Caco-2 (cell line): ENCODE results near the gene DMRT1. TPM values are rescaled to one million over a fixed set of nuclear protein-coding genes. Genes with fewer than 3 reads are reported as not detected.

Source experiments
- BruUV-seq: library from RNA; stranded (reverse); fragments of 400-500 nt; replicated peaks from 2 replicates; lab custom pipeline; 2021; lab: Mats Ljungman, UMichigan
- CTCF ChIA-PET: fragments of 300-600 bp; sonication (Branson Sonifier 250); formaldehyde crosslinking; loops from one replicate; lab custom pipeline; 2022; ENCODE audit warnings: antibody characterized with exemption; lab: Charles Lee
- POLR2A ChIA-PET: fragments of 300-600 bp; sonication (Branson Sonifier 250); formaldehyde crosslinking; loops from one replicate; lab custom pipeline; 2022; ENCODE audit warnings: antibody characterized with exemption; lab: Charles Lee
- DNase-seq, 2 experiments: peaks; one replicate each; pipeline versions ENCODE4 v3.0.0 to v3.0.0-alpha.2; 2020 to 2022
- H3K27me3 ChIP-seq: replicated peaks from 2 replicates; pipeline ENCODE4 v1.6.0; 2011; ENCODE audit warnings: low read length; ENCODE audit not compliant: control insufficient read depth, insufficient read depth
- H3K36me3 ChIP-seq: 2 replicates; pipeline ENCODE4 v1.5.1; 2011; ENCODE audit warnings: low read length; ENCODE audit not compliant: control insufficient read depth, insufficient read depth
- H3K4me1 ChIP-seq: fragments of 250-450 bp; sonication (Bioruptor Pico); 2 replicates; pipeline ENCODE4 v1.5.1; 2020; ENCODE audit warnings: mild to moderate bottlenecking
- H3K4me3 ChIP-seq: 2 replicates; pipeline ENCODE4 v1.5.1; 2011; ENCODE audit warnings: low read depth, mild to moderate bottlenecking, control low read depth, low read length
- H3K9me3 ChIP-seq: fragments of 250-450 bp; sonication (Bioruptor Pico); 2 replicates; pipeline ENCODE4 v1.5.1; 2020; ENCODE audit warnings: mild to moderate bottlenecking, moderate library complexity
- H3K27ac Mint-ChIP-seq: one replicate; pipeline ENCODE4 v1.8.0; 2022; ENCODE audit warnings: mixed read lengths; ENCODE audit not compliant: unreplicated experiment
- H3K27me3 Mint-ChIP-seq: one replicate; pipeline ENCODE4 v1.8.0; 2022; ENCODE audit warnings: mixed read lengths; ENCODE audit not compliant: insufficient read depth, unreplicated experiment
- H3K36me3 Mint-ChIP-seq: one replicate; pipeline ENCODE4 v1.8.0; 2022; ENCODE audit warnings: mild to moderate bottlenecking, mixed read lengths; ENCODE audit not compliant: insufficient read depth, unreplicated experiment
- H3K4me1 Mint-ChIP-seq: one replicate; pipeline ENCODE4 v1.8.0; 2022; ENCODE audit warnings: low read depth, mixed read lengths; ENCODE audit not compliant: unreplicated experiment
- H3K4me3 Mint-ChIP-seq: one replicate; pipeline ENCODE4 v1.8.0; 2022; ENCODE audit warnings: mild to moderate bottlenecking, moderate library complexity, mixed read lengths; ENCODE audit not compliant: unreplicated experiment
- H3K9me3 Mint-ChIP-seq: one replicate; pipeline ENCODE4 v1.8.0; 2022; ENCODE audit warnings: mixed read lengths; ENCODE audit not compliant: unreplicated experiment
- CTCF ChIP-seq, 2 experiments: fragments of 200-600 bp in 1 of 2; IDR thresholded peaks; 1 replicate in 1 of 2; 2 replicates in 1 of 2; pipeline versions ENCODE4 v1.5.1 to v1.8.0; 2011 to 2022; ENCODE audit warnings: antibody characterized with exemption in 1 of 2, control low read depth in 1 of 2, inconsistent platforms in 1 of 2, low read depth in 1 of 2, low read length in 1 of 2, mild to moderate bottlenecking in 1 of 2, moderate library complexity in 1 of 2; ENCODE audit not compliant: insufficient read depth in 1 of 2, severe bottlenecking in 1 of 2, unreplicated experiment in 1 of 2
- intact Hi-C: fragments of 100-400 bp; cut with micrococcal nuclease; formaldehyde crosslinking; loops from one replicate; pipeline ENCODE4 v1.10.0; 2022; ENCODE audit not compliant: unreplicated experiment
- total RNA-seq: library from RNA; stranded (reverse); gene quantifications from 2 replicates; pipeline ENCODE4 v1.2.3, GENCODE V29; 2022

DMRT1 gene
- total RNA-seq, 1 experiment from 2014 or later = not detected

- Histone ChIP-seq H3K4me3 (no peak overlapping the region), H3K9me3 (no peaks in the 10 kb centered on the region), H3K27me3 (no peaks in the 10 kb centered on the region), H3K36me3 (no peaks in the 10 kb centered on the region), H3K4me1 (no peaks in the 10 kb centered on the region)
- no peaks in the 10 kb centered on the region for H3K4me1 Mint-ChIP-seq
- no peak overlapping the region for H3K27ac Mint-ChIP-seq
- ChIA-PET POLR2A (no interaction called here), CTCF (no interaction called here)
- H3K9me3 Mint-ChIP-seq = no peaks in the 10 kb centered on the region
- peaks cover 13% of the 10 kb centered on the region for H3K27me3 Mint-ChIP-seq
- intact Hi-C loops = no loop called here
- no peaks in the 10 kb centered on the region for H3K36me3 Mint-ChIP-seq
- H3K4me3 Mint-ChIP-seq = no peak overlapping the region
- BruUV-seq = no TSS peak
- no peak for DNase-seq
- TF ChIP-seq CTCF (IDR thresholded peaks at IDR 0.05; ENCODE audit: insufficient read depth in 1 of 2, low read depth in 1 of 2, low read length in 1 of 2, severe bottlenecking in 1 of 2, unreplicated experiment in 1 of 2) = no peak
Measured at GRCh38 chr9:959105-959504, 117.6 kb downstream of the DMRT1 start.

- TF ChIP-seq CTCF (IDR thresholded peaks at IDR 0.05; ENCODE audit: insufficient read depth in 1 of 2, low read depth in 1 of 2, low read length in 1 of 2, severe bottlenecking in 1 of 2, unreplicated experiment in 1 of 2) = no peak
- Mint-ChIP-seq H3K27ac (no peak overlapping the region), H3K9me3 (no peaks in the 10 kb centered on the region), H3K4me3 (no peak overlapping the region), H3K36me3 (no peaks in the 10 kb centered on the region), H3K4me1 (no peaks in the 10 kb centered on the region), H3K27me3 (peaks cover 16% of the 10 kb centered on the region)
- no peaks in the 10 kb centered on the region for H3K4me1 ChIP-seq
- H3K27me3 ChIP-seq = no peaks in the 10 kb centered on the region
- ChIA-PET CTCF (no interaction called here), POLR2A (no interaction called here)
- no peak for DNase-seq
- H3K4me3 ChIP-seq = no peak overlapping the region
- BruUV-seq = no TSS peak
- H3K9me3 ChIP-seq = no peaks in the 10 kb centered on the region
- intact Hi-C loops = no loop called here
- no peaks in the 10 kb centered on the region for H3K36me3 ChIP-seq
Measured at GRCh38 chr9:959914-960313, 118.4 kb downstream of the DMRT1 start.

GRCh38 chr9:962023-962422 is 120.5 kb downstream of the DMRT1 start:
- no TSS peak for BruUV-seq
- no peak for TF ChIP-seq CTCF (IDR thresholded peaks at IDR 0.05; ENCODE audit: insufficient read depth in 1 of 2, low read depth in 1 of 2, low read length in 1 of 2, severe bottlenecking in 1 of 2, unreplicated experiment in 1 of 2)
- peaks cover 14% of the 10 kb centered on the region for H3K27me3 Mint-ChIP-seq
- no peaks in the 10 kb centered on the region for H3K4me1 ChIP-seq
- DNase-seq = no peak
- CTCF ChIA-PET = no interaction called here
- POLR2A ChIA-PET = no interaction called here
- H3K27me3 ChIP-seq = no peaks in the 10 kb centered on the region; the same call in 1 of the 2 replicates
- H3K36me3 ChIP-seq = no peaks in the 10 kb centered on the region
- no peaks in the 10 kb centered on the region for H3K9me3 ChIP-seq
- no peaks in the 10 kb centered on the region for H3K4me1 Mint-ChIP-seq
- intact Hi-C loops = no loop called here
- no peak overlapping the region for H3K4me3 ChIP-seq
- H3K27ac Mint-ChIP-seq = no peak overlapping the region
- H3K9me3 Mint-ChIP-seq = no peaks in the 10 kb centered on the region
- no peaks in the 10 kb centered on the region for H3K36me3 Mint-ChIP-seq
- H3K4me3 Mint-ChIP-seq = no peak overlapping the region
